LNCaP clone FGC (cell line): ENCODE results near the gene CDH5.

Source experiments
- DNase-seq: peaks from one replicate; pipeline ENCODE4 v3.0.0-alpha.2; 2011; ENCODE audit warnings: low read depth
- H3K4me3 ChIP-seq: 2 replicates; pipeline ENCODE4 v1.5.1; 2011; ENCODE audit warnings: mild to moderate bottlenecking, low read depth, low read length, control low read depth
- CTCF ChIP-seq: IDR thresholded peaks from 2 replicates; pipeline ENCODE4 v1.5.1; 2012; ENCODE audit warnings: mild to moderate bottlenecking; ENCODE audit not compliant: control insufficient read depth, insufficient read depth; ENCODE audit errors: extremely low read depth

CDH5 gene

GRCh38 chr16:66401610-66402009, 35.1 kb downstream of the CDH5 start:
- no peak overlapping the region for H3K4me3 ChIP-seq
- no peak for TF ChIP-seq CTCF
- no peak for DNase-seq

- no peak overlapping the region for H3K4me3 ChIP-seq
- DNase-seq = no peak
- TF ChIP-seq CTCF = no peak
Observed at GRCh38 chr16:66402166-66402565, 35.7 kb downstream of the CDH5 start.

GRCh38 chr16:66402591-66403230, 36.2 kb downstream of the CDH5 start:
- H3K4me3 ChIP-seq = no peak overlapping the region
- no peak for TF ChIP-seq CTCF
- no peak for DNase-seq

- no peak overlapping the region for H3K4me3 ChIP-seq
- no peak for DNase-seq
- TF ChIP-seq CTCF = no peak
Observed at GRCh38 chr16:66403531-66404145, 37.1 kb downstream of the CDH5 start.

GRCh38 chr16:66405057-66405783, 38.7 kb downstream of the CDH5 start:
- no peak for DNase-seq
- TF ChIP-seq CTCF = no peak

GRCh38 chr16:66406534-66407221, 40.2 kb downstream of the CDH5 start:
- peak; percentile 38 for DNase-seq
- TF ChIP-seq CTCF = peak; percentile 88
- H3K4me3 ChIP-seq = peak overlapping the region; percentile 53

More at GRCh38 chr16:66405057-66405783, 38.7 kb downstream of the CDH5 start:
- H3K4me3 ChIP-seq = no peak overlapping the region
